Trophoblast cell (in vitro differentiated cells and primary cell): Measurements from ENCODE around the gene CLCNKA.

Source experiments
- DNase-seq, 2 donors: peaks; one replicate each; pipeline ENCODE4 v3.0.0-alpha.2; 2016
- H2AFZ ChIP-seq: 2 replicates; pipeline ENCODE4 v1.6.1; 2013; ENCODE audit warnings: low read length, moderate library complexity, mild to moderate bottlenecking; ENCODE audit not compliant: insufficient read depth, poor library complexity
- H2AK5ac ChIP-seq: 2 replicates; pipeline ENCODE4 v1.6.1; 2013; ENCODE audit warnings: mild to moderate bottlenecking, low read length
- H2BK120ac ChIP-seq: 2 replicates; pipeline ENCODE4 v1.6.1; 2013; ENCODE audit warnings: low read length, mild to moderate bottlenecking, moderate library complexity; ENCODE audit not compliant: insufficient read depth, poor library complexity
- H2BK12ac ChIP-seq: 2 replicates; pipeline ENCODE4 v1.6.1; 2013; ENCODE audit warnings: mild to moderate bottlenecking, low read length, moderate library complexity
- H2BK5ac ChIP-seq: 2 replicates; pipeline ENCODE4 v1.6.1; 2013; ENCODE audit warnings: low read length, low read depth, moderate library complexity, mild to moderate bottlenecking; ENCODE audit not compliant: poor library complexity
- H3K14ac ChIP-seq: 2 replicates; pipeline ENCODE4 v1.6.1; 2013; ENCODE audit warnings: mild to moderate bottlenecking, low read length
- H3K18ac ChIP-seq: 2 replicates; pipeline ENCODE4 v1.6.1; 2013; ENCODE audit warnings: mild to moderate bottlenecking, low read length
- H3K23ac ChIP-seq: 2 replicates; pipeline ENCODE4 v1.6.1; 2013; ENCODE audit warnings: low read length
- H3K27ac ChIP-seq: 2 replicates; pipeline ENCODE4 v1.5.1; 2013; ENCODE audit warnings: low read depth, mild to moderate bottlenecking, inconsistent platforms, low read length, moderate library complexity
- H3K27me3 ChIP-seq: 2 replicates; pipeline ENCODE4 v1.6.1; 2013; ENCODE audit warnings: inconsistent platforms, mild to moderate bottlenecking, low read length, moderate library complexity; ENCODE audit not compliant: insufficient read depth
- H3K36me3 ChIP-seq, 2 experiments: 1 replicate in 1 of 2; 2 replicates in 1 of 2; pipeline ENCODE4 v1.6.1; 2013; ENCODE audit warnings: low read length in 2 of 2, mild to moderate bottlenecking in 2 of 2, moderate library complexity in 1 of 2; ENCODE audit not compliant: insufficient read depth in 2 of 2, control insufficient read depth in 1 of 2
- H3K4ac ChIP-seq: 2 replicates; pipeline ENCODE4 v1.6.1; 2013; ENCODE audit warnings: low read depth, mild to moderate bottlenecking, low read length, moderate library complexity
- H3K4me1 ChIP-seq, 2 experiments: 1 replicate in 1 of 2; 2 replicates in 1 of 2; pipeline ENCODE4 v1.6.1; 2013; ENCODE audit warnings: low read length in 2 of 2, mild to moderate bottlenecking in 2 of 2, moderate library complexity in 1 of 2; ENCODE audit not compliant: insufficient read depth in 2 of 2, control insufficient read depth in 1 of 2
- H3K4me2 ChIP-seq: 2 replicates; pipeline ENCODE4 v1.6.1; 2013; ENCODE audit warnings: inconsistent platforms, mild to moderate bottlenecking, low read length, moderate library complexity
- H3K4me3 ChIP-seq: 2 replicates; pipeline ENCODE4 v1.5.1; 2013; ENCODE audit warnings: mild to moderate bottlenecking, low read depth, low read length, inconsistent platforms
- H3K79me1 ChIP-seq: one replicate; pipeline ENCODE4 v1.6.1; 2013; ENCODE audit warnings: low read length
- H3K79me2 ChIP-seq: 2 replicates; pipeline ENCODE4 v1.6.1; 2013; ENCODE audit warnings: low read length, mild to moderate bottlenecking; ENCODE audit not compliant: control insufficient read depth, insufficient read depth, poor library complexity
- H3K9ac ChIP-seq: 2 replicates; pipeline ENCODE4 v1.6.1; 2013; ENCODE audit warnings: mild to moderate bottlenecking, low read length
- H3K9me3 ChIP-seq: 2 replicates; pipeline ENCODE4 v1.6.1; 2013; ENCODE audit warnings: low read depth, mild to moderate bottlenecking, control low read depth, inconsistent platforms, low read length; ENCODE audit not compliant: insufficient read depth
- H4K12ac ChIP-seq: 2 replicates; pipeline ENCODE4 v1.6.1; 2013; ENCODE audit warnings: low read depth, mild to moderate bottlenecking, low read length, moderate library complexity
- H4K8ac ChIP-seq: 2 replicates; pipeline ENCODE4 v1.6.1; 2013; ENCODE audit warnings: low read depth, mild to moderate bottlenecking, low read length, moderate library complexity
- H4K91ac ChIP-seq: one replicate; pipeline ENCODE4 v1.6.1; 2013; ENCODE audit warnings: low read depth, mild to moderate bottlenecking, low read length, moderate library complexity
- WGBS: extraction: QIAGEN DNeasy Blood & Tissue Kit; methylation state at CpG from one replicate; pipeline ENCODE4 v1.1.7; 2013; ENCODE audit warnings: missing lambda C conversion rate; ENCODE audit not compliant: insufficient read length, insufficient coverage; ENCODE audit errors: extremely low coverage; 5-methylcytosine and 5-hydroxymethylcytosine counted together

Gene CLCNKA

GRCh38 chr1:15991427-15992186, 30.2 kb upstream of the CLCNKA start:
- H2AK5ac ChIP-seq = no peak overlapping the region
- H3K79me1 ChIP-seq = no peaks in the 10 kb centered on the region

GRCh38 chr1:15992187-15992553, 29.7 kb upstream of the CLCNKA start:
- H3K14ac ChIP-seq = no peak overlapping the region
- H2AFZ ChIP-seq = no peak overlapping the region
- H4K8ac ChIP-seq = no peak overlapping the region
- no peak overlapping the region for H3K23ac ChIP-seq
- no peaks in the 10 kb centered on the region for H3K4me1 ChIP-seq
- H3K4me3 ChIP-seq = no peak overlapping the region
- no peak overlapping the region for H3K27ac ChIP-seq
- H3K27me3 ChIP-seq = no peaks in the 10 kb centered on the region
- H2BK12ac ChIP-seq = no peak overlapping the region
- no peak overlapping the region for H3K9ac ChIP-seq
- H2AK5ac ChIP-seq = no peak overlapping the region
- H3K9me3 ChIP-seq = peaks cover 3% of the 10 kb centered on the region
- H3K18ac ChIP-seq = no peak overlapping the region
- H4K91ac ChIP-seq = no peak overlapping the region
- DNase-seq = no peak
- WGBS = no CpG with 5 or more reads among the region's 7 CpGs
- no peaks in the 10 kb centered on the region for H3K79me2 ChIP-seq
- H3K4me2 ChIP-seq = no peak overlapping the region
- no peaks in the 10 kb centered on the region for H3K36me3 ChIP-seq
- no peaks in the 10 kb centered on the region for H3K79me1 ChIP-seq
- no peak overlapping the region for H3K4ac ChIP-seq
- H2BK120ac ChIP-seq = no peak overlapping the region
- no peak overlapping the region for H2BK5ac ChIP-seq
- no peak overlapping the region for H4K12ac ChIP-seq

More at GRCh38 chr1:15991427-15992186, 30.2 kb upstream of the CLCNKA start:
- no peak overlapping the region for H2AFZ ChIP-seq
- no peak overlapping the region for H4K8ac ChIP-seq
- no peaks in the 10 kb centered on the region for H3K27me3 ChIP-seq
- no peaks in the 10 kb centered on the region for H3K4me1 ChIP-seq
- no peaks in the 10 kb centered on the region for H3K36me3 ChIP-seq
- H4K91ac ChIP-seq = no peak overlapping the region
- no CpG with 5 or more reads among the region's 11 CpGs for WGBS
- DNase-seq = no peak
- peaks cover 3% of the 10 kb centered on the region for H3K9me3 ChIP-seq
- no peak overlapping the region for H3K4me3 ChIP-seq
- no peak overlapping the region for H3K23ac ChIP-seq
- no peak overlapping the region for H3K4me2 ChIP-seq
- H3K9ac ChIP-seq = no peak overlapping the region
- no peak overlapping the region for H3K14ac ChIP-seq
- no peak overlapping the region for H3K27ac ChIP-seq
- no peak overlapping the region for H2BK120ac ChIP-seq
- no peak overlapping the region for H2BK12ac ChIP-seq
- no peak overlapping the region for H2BK5ac ChIP-seq
- no peaks in the 10 kb centered on the region for H3K79me2 ChIP-seq
- H4K12ac ChIP-seq = no peak overlapping the region
- H3K4ac ChIP-seq = no peak overlapping the region
- no peak overlapping the region for H3K18ac ChIP-seq

- no peak overlapping the region for H2BK5ac ChIP-seq
- H3K9ac ChIP-seq = no peak overlapping the region
- H3K14ac ChIP-seq = no peak overlapping the region
- H3K4me1 ChIP-seq = peaks cover 4 to 6% of the 10 kb centered on the region in 2 experiments
- H2AFZ ChIP-seq = no peak overlapping the region
- no peak overlapping the region for H3K18ac ChIP-seq
- no peaks in the 10 kb centered on the region for H3K79me1 ChIP-seq
- no peak overlapping the region for H3K4ac ChIP-seq
- DNase-seq = no peak
- no peak overlapping the region for H3K23ac ChIP-seq
- no peak overlapping the region for H4K8ac ChIP-seq
- no peak overlapping the region for H2BK120ac ChIP-seq
- WGBS = no CpG with 5 or more reads among the region's 17 CpGs
- no peak overlapping the region for H3K27ac ChIP-seq
- no peak overlapping the region for H3K4me2 ChIP-seq
- H2AK5ac ChIP-seq = no peak overlapping the region
- H3K36me3 ChIP-seq = no peaks in the 10 kb centered on the region
- no peak overlapping the region for H4K12ac ChIP-seq
- no peak overlapping the region for H4K91ac ChIP-seq
- H2BK12ac ChIP-seq = no peak overlapping the region
- H3K27me3 ChIP-seq = no peaks in the 10 kb centered on the region
- no peaks in the 10 kb centered on the region for H3K79me2 ChIP-seq
- H3K9me3 ChIP-seq = peaks cover 6% of the 10 kb centered on the region
- no peak overlapping the region for H3K4me3 ChIP-seq
Observed at GRCh38 chr1:15992582-15993500, 29.0 kb upstream of the CLCNKA start.

- Histone ChIP-seq H2BK12ac (no peak overlapping the region), H3K4me3 (no peak overlapping the region), H3K18ac (no peak overlapping the region), H2AK5ac (no peak overlapping the region), H3K9me3 (peaks cover 7% of the 10 kb centered on the region), H4K91ac (no peak overlapping the region), H3K79me1 (no peaks in the 10 kb centered on the region), H4K8ac (no peak overlapping the region), H2BK5ac (no peak overlapping the region), H3K4me2 (no peak overlapping the region), H3K14ac (no peak overlapping the region), H3K79me2 (no peaks in the 10 kb centered on the region), H3K9ac (no peak overlapping the region), H3K27me3 (no peaks in the 10 kb centered on the region), H3K27ac (no peak overlapping the region), H2AFZ (no peak overlapping the region), H3K4me1 (peaks cover 6 to 12% of the 10 kb centered on the region in 2 experiments), H2BK120ac (no peak overlapping the region), H3K36me3 (no peaks in the 10 kb centered on the region), H3K4ac (no peak overlapping the region), H3K23ac (no peak overlapping the region), H4K12ac (no peak overlapping the region)
- WGBS = no CpG with 5 or more reads among the region's 15 CpGs
- DNase-seq = no peak
Observed at GRCh38 chr1:15993666-15994065, 28.2 kb upstream of the CLCNKA start.
